H9 (cell line): ENCODE results near the gene COASY. TPM values are rescaled to one million over a fixed set of nuclear protein-coding genes. Genes with fewer than 3 reads are reported as not detected.

Experiments
- DNase-seq: peaks from one replicate; pipeline ENCODE4 v3.0.0-alpha.2; 2017
- H2AFZ ChIP-seq: one replicate; pipeline ENCODE4 v1.6.1; 2013; ENCODE audit warnings: mild to moderate bottlenecking, low read length, control low read depth, moderate library complexity
- H2AK5ac ChIP-seq: 2 replicates; pipeline ENCODE4 v1.6.1; 2013; ENCODE audit warnings: low read length, control low read depth, mixed read lengths; ENCODE audit not compliant: insufficient read length
- H2BK120ac ChIP-seq: one replicate; pipeline ENCODE4 v1.6.1; 2013; ENCODE audit warnings: low read depth, mild to moderate bottlenecking, low read length, control low read depth, inconsistent platforms; ENCODE audit not compliant: poor library complexity, severe bottlenecking
- H2BK12ac ChIP-seq: 2 replicates; pipeline ENCODE4 v1.6.1; 2013; ENCODE audit warnings: low read length, control low read depth, mixed read lengths, low read depth; ENCODE audit not compliant: insufficient read length
- H2BK15ac ChIP-seq: 2 replicates; pipeline ENCODE4 v1.6.1; 2013; ENCODE audit warnings: low read depth, low read length, control low read depth
- H2BK20ac ChIP-seq: one replicate; pipeline ENCODE4 v1.6.1; 2013; ENCODE audit warnings: low read depth, mild to moderate bottlenecking, low read length, control low read depth, inconsistent platforms; ENCODE audit not compliant: poor library complexity, severe bottlenecking
- H2BK5ac ChIP-seq: 2 replicates; pipeline ENCODE4 v1.6.1; 2013; ENCODE audit warnings: low read length, control low read depth, mixed read lengths; ENCODE audit not compliant: insufficient read length
- H3K14ac ChIP-seq: 2 replicates; pipeline ENCODE4 v1.6.1; 2013; ENCODE audit warnings: low read length, control low read depth; ENCODE audit not compliant: insufficient read depth
- H3K18ac ChIP-seq: 2 replicates; pipeline ENCODE4 v1.6.1; 2013; ENCODE audit warnings: low read depth, mild to moderate bottlenecking, mixed read lengths, low read length, control low read depth; ENCODE audit not compliant: insufficient read length
- H3K23ac ChIP-seq: 2 replicates; pipeline ENCODE4 v1.6.1; 2013; ENCODE audit warnings: low read length, control low read depth, mixed read lengths, low read depth; ENCODE audit not compliant: insufficient read length
- H3K23me2 ChIP-seq: 2 replicates; pipeline ENCODE4 v1.6.1; 2013; ENCODE audit warnings: low read depth, mild to moderate bottlenecking, mixed read lengths, low read length, control low read depth; ENCODE audit not compliant: insufficient read length, poor library complexity, severe bottlenecking
- H3K27ac ChIP-seq: 2 replicates; pipeline ENCODE4 v1.5.1; 2013; ENCODE audit warnings: low read length, control low read depth, mixed read lengths, low read depth; ENCODE audit not compliant: insufficient read length
- H3K27me3 ChIP-seq: 2 replicates; pipeline ENCODE4 v1.6.1; 2013; ENCODE audit warnings: low read length, control low read depth, inconsistent platforms; ENCODE audit not compliant: insufficient read depth
- H3K4ac ChIP-seq: 2 replicates; pipeline ENCODE4 v1.6.1; 2013; ENCODE audit warnings: low read depth, mild to moderate bottlenecking, control low read depth, inconsistent platforms, low read length, moderate library complexity
- H3K4me1 ChIP-seq: 2 replicates; pipeline ENCODE4 v1.6.1; 2013; ENCODE audit warnings: low read length, control low read depth, inconsistent platforms; ENCODE audit not compliant: insufficient read depth
- H3K4me2 ChIP-seq: 2 replicates; pipeline ENCODE4 v1.6.1; 2013; ENCODE audit warnings: low read length, control low read depth, mixed read lengths; ENCODE audit not compliant: insufficient read length, insufficient read depth
- H3K56ac ChIP-seq: 2 replicates; pipeline ENCODE4 v1.6.1; 2013; ENCODE audit warnings: low read depth, mild to moderate bottlenecking, mixed read lengths, low read length, control low read depth; ENCODE audit not compliant: insufficient read length
- H3K79me1 ChIP-seq: 2 replicates; pipeline ENCODE4 v1.6.1; 2013; ENCODE audit warnings: low read depth, mild to moderate bottlenecking, moderate library complexity, low read length, control low read depth, inconsistent platforms; ENCODE audit not compliant: insufficient read depth, poor library complexity, severe bottlenecking
- H3K79me2 ChIP-seq: 2 replicates; pipeline ENCODE4 v1.6.1; 2013; ENCODE audit warnings: low read length, control low read depth, inconsistent platforms; ENCODE audit not compliant: insufficient read depth
- H3K9ac ChIP-seq: 2 replicates; pipeline ENCODE4 v1.6.1; 2013; ENCODE audit warnings: low read length, control low read depth, mixed read lengths; ENCODE audit not compliant: insufficient read length; ENCODE audit errors: extremely low read depth
- H3K9me3 ChIP-seq: one replicate; pipeline ENCODE4 v1.6.1; 2013; ENCODE audit warnings: low read depth, low read length, inconsistent platforms; ENCODE audit not compliant: control insufficient read depth
- H3T11ph ChIP-seq: one replicate; pipeline ENCODE4 v1.6.1; 2013; ENCODE audit warnings: mild to moderate bottlenecking, low read length, control low read depth, inconsistent platforms
- H4K20me1 ChIP-seq: one replicate; pipeline ENCODE4 v1.6.1; 2013; ENCODE audit not compliant: control insufficient read depth, insufficient read length, insufficient read depth
- H4K5ac ChIP-seq: 2 replicates; pipeline ENCODE4 v1.6.1; 2013; ENCODE audit warnings: low read depth, mild to moderate bottlenecking, mixed read lengths, low read length, control low read depth; ENCODE audit not compliant: insufficient read length
- H4K8ac ChIP-seq: replicated peaks from 2 replicates; pipeline ENCODE4 v1.6.1; 2013; ENCODE audit warnings: low read length, control low read depth, mixed read lengths, low read depth; ENCODE audit not compliant: insufficient read length
- H4K91ac ChIP-seq: 2 replicates; pipeline ENCODE4 v1.6.1; 2013; ENCODE audit warnings: low read depth, mild to moderate bottlenecking, moderate library complexity, mixed read lengths, low read length, control low read depth; ENCODE audit not compliant: insufficient read length
- H3K27ac Mint-ChIP-seq, 3 experiments: 2 replicates in 2 of 3; 3 replicates in 1 of 3; pipeline ENCODE4 v1.8.0; 2020 to 2021; ENCODE audit warnings: mixed read lengths in 3 of 3, mild to moderate bottlenecking in 1 of 3, moderate library complexity in 1 of 3
- H3K27me3 Mint-ChIP-seq: 2 replicates; pipeline ENCODE4 v1.8.0; 2021; ENCODE audit warnings: low read depth, mild to moderate bottlenecking, moderate library complexity, mixed read lengths
- H3K36me3 Mint-ChIP-seq, 3 experiments: 2 replicates in 2 of 3; 3 replicates in 1 of 3; pipeline ENCODE4 v1.8.0; 2020 to 2021; ENCODE audit warnings: low read depth in 3 of 3, mixed read lengths in 3 of 3; ENCODE audit not compliant: insufficient read depth in 1 of 3
- H3K4me1 Mint-ChIP-seq, 2 experiments: 2 replicates each; pipeline ENCODE4 v1.8.0; 2020; ENCODE audit warnings: mixed read lengths in 2 of 2
- H3K4me3 Mint-ChIP-seq, 2 experiments: 2 replicates in 1 of 2; 3 replicates in 1 of 2; pipeline ENCODE4 v1.8.0; 2020 to 2021; ENCODE audit warnings: mild to moderate bottlenecking in 2 of 2, mixed read lengths in 2 of 2, moderate library complexity in 1 of 2
- H3K9me3 Mint-ChIP-seq, 2 experiments: 2 replicates in 1 of 2; 3 replicates in 1 of 2; pipeline ENCODE4 v1.8.0; 2020; ENCODE audit warnings: mild to moderate bottlenecking in 2 of 2, mixed read lengths in 2 of 2, moderate library complexity in 1 of 2
- WGBS: extraction: QIAGEN DNeasy Blood & Tissue Kit; methylation state at CpG from one replicate; pipeline ENCODE4 v1.1.7; 2013; ENCODE audit warnings: missing lambda C conversion rate, low lambda C conversion rate, mixed read lengths; ENCODE audit not compliant: insufficient read length; ENCODE audit errors: extremely low coverage; 5-methylcytosine and 5-hydroxymethylcytosine counted together
- total RNA-seq: library from RNA; stranded (reverse); gene quantifications from 2 replicates; pipeline ENCODE4 v1.2.1, GENCODE V29; 2021
- TF ChIP-seq, protein P1 (sequence below): fragments of 200-600 bp; sonication (generic); conservative IDR thresholded peaks from 3 replicates; pipeline ENCODE4 v1.8.0; 2021; ENCODE audit warnings: antibody characterized with exemption, mild to moderate bottlenecking

The COASY gene
- total RNA-seq, 1 experiment from 2014 or later = 84.1 TPM

DNA sequence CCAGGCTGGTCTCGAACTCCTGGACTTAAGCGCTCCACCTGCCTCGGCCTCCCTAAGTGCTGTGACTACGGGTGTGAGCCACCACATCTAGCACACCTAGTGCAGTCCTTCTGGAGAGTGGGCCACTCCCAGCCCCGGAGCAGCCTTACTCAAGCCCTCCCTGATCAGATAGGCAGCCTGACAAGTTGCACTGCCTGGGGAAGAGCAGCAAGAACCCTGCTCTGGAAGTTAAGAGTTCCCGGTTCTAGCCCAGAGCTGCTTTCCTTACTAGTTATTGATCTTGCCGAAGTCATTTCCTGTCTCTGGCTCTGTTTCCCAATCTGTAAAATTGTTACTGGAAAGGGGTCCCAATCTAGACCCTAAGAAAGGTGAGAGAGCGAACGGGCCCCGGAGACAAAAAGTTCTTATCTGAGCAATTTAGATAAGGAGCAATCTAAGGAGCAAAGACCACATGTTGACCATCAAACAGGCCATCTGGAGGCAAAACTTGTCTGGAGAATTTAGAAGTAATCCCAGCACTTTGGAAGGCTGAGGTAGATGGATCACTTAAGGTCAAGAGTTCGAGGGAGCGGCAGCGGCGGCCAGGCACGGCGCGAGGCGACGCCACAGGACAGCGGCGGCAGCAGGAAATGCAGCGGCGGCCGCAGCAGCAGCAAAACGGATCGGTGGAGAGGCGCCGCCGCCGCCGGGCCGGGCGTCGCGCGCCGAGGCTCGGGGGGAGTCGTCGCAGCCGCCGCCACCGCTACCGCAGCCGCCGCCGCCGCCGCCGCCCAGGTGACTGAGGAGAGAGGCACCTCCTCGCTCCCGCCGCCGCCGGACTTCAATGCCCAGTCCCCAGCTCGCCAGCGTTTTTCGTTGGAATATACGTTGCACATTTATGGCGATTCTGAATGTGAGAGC lies 30.2 kb upstream of the COASY start:
- WGBS = no CpG with 5 or more reads among the region's 60 CpGs
- peak; percentile 77 for DNase-seq

More for the DNA sequence above, 30.2 kb upstream of the COASY start:
- Histone ChIP-seq H3K18ac (peak overlapping the region; percentile 29), H3K27me3 (no peaks in the 10 kb centered on the region), H3K4me2 (peak overlapping the region; percentile 70), H3K4ac (no peak overlapping the region), H2BK20ac (no peak overlapping the region), H3T11ph (no peak overlapping the region), H2AK5ac (no peak overlapping the region), H4K20me1 (no peaks in the 10 kb centered on the region), H4K5ac (no peak overlapping the region), H4K91ac (no peak overlapping the region), H3K27ac (no peak overlapping the region), H2BK12ac (no peak overlapping the region), H3K79me1 (no peaks in the 10 kb centered on the region), H3K4me1 (no peaks in the 10 kb centered on the region), H3K79me2 (no peaks in the 10 kb centered on the region), H2BK5ac (no peak overlapping the region), H2BK15ac (no peak overlapping the region), H4K8ac (no peak overlapping the region), H3K23me2 (peaks cover 5% of the 10 kb centered on the region), H3K56ac (no peak overlapping the region), H3K23ac (no peak overlapping the region), H3K14ac (no peak overlapping the region; the same call in 1 of the 2 replicates), H3K9me3 (no peaks in the 10 kb centered on the region), H2BK120ac (no peak overlapping the region), H3K9ac (no peak overlapping the region), H2AFZ (no peak overlapping the region)
- Mint-ChIP-seq H3K4me3 (peak overlapping the region; percentile 56 to 77), H3K27ac (no peak overlapping the region; a peak in 1 of 7 replicates), H3K27me3 (peaks cover 48% of the 10 kb centered on the region), H3K9me3 (0 out of 5 replicates have a peak, but pooled peaks cover 0 to 3% of the 10 kb centered on the region in 2 experiments), H3K4me1 (peaks cover 8 to 17% of the 10 kb centered on the region in 2 experiments), H3K36me3 (no peaks in the 10 kb centered on the region; a peak in 2 of 7 replicates)
- TF ChIP-seq, protein P1, sequence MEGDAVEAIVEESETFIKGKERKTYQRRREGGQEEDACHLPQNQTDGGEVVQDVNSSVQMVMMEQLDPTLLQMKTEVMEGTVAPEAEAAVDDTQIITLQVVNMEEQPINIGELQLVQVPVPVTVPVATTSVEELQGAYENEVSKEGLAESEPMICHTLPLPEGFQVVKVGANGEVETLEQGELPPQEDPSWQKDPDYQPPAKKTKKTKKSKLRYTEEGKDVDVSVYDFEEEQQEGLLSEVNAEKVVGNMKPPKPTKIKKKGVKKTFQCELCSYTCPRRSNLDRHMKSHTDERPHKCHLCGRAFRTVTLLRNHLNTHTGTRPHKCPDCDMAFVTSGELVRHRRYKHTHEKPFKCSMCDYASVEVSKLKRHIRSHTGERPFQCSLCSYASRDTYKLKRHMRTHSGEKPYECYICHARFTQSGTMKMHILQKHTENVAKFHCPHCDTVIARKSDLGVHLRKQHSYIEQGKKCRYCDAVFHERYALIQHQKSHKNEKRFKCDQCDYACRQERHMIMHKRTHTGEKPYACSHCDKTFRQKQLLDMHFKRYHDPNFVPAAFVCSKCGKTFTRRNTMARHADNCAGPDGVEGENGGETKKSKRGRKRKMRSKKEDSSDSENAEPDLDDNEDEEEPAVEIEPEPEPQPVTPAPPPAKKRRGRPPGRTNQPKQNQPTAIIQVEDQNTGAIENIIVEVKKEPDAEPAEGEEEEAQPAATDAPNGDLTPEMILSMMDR = peak; percentile 47
